Tibial nerve (tissue), 4 donors: ENCODE data around the gene GPC6. TPM values are rescaled to one million over a fixed set of nuclear protein-coding genes. Genes with fewer than 3 reads are reported as not detected.

Experiments
- DNase-seq, 2 donors: peaks; one replicate each; pipeline ENCODE4 v3.0.0-alpha.2; 2019; ENCODE audit warnings: low spot score in 2 of 2
- H3K27ac ChIP-seq, 4 donors: fragments of 200-600 bp; sonication (generic) in 3 of 4; one replicate each; pipeline ENCODE4 v1.5.1; 2017 to 2019; ENCODE audit warnings: mild to moderate bottlenecking in 1 of 4
- H3K27me3 ChIP-seq, 2 donors: fragments of 200-600 bp; sonication (generic) in 1 of 2; one replicate each; pipeline versions ENCODE4 v1.5.1 to v1.6.0; 2017 to 2019
- H3K36me3 ChIP-seq, 3 donors: fragments of 200-600 bp; sonication (generic); one replicate each; pipeline ENCODE4 v1.5.1; 2018 to 2019
- H3K4me1 ChIP-seq, 4 donors: fragments of 200-600 bp; sonication (generic) in 3 of 4; one replicate each; pipeline ENCODE4 v1.5.1; 2017 to 2019
- H3K4me3 ChIP-seq, 4 donors: fragments of 200-600 bp; sonication (generic) in 3 of 4; one replicate each; pipeline ENCODE4 v1.5.1; 2017 to 2019; ENCODE audit warnings: mild to moderate bottlenecking in 1 of 4, moderate library complexity in 1 of 4
- H3K9me3 ChIP-seq, 4 donors: fragments of 200-600 bp; sonication (generic) in 3 of 4; one replicate each; pipeline ENCODE4 v1.5.1; 2017 to 2019
- CTCF ChIP-seq, 5 experiments: fragments of 200-600 bp in 3 of 5; fragments of 450-650 bp in 2 of 5; sonication (generic) in 3 of 5; IDR thresholded peaks; one replicate each; pipeline ENCODE4 v1.5.1; 2016 to 2019; ENCODE audit warnings: antibody characterized with exemption in 5 of 5, mild to moderate bottlenecking in 3 of 5, moderate library complexity in 2 of 5
- EP300 ChIP-seq, 2 donors: sonication (generic); formaldehyde crosslinking; IDR thresholded peaks; one replicate each; pipeline ENCODE4 v1.6.1; 2017; ENCODE audit warnings: antibody characterized with exemption in 2 of 2, mild to moderate bottlenecking in 1 of 2
- POLR2A ChIP-seq, 2 donors: fragments of 450-650 bp; IDR thresholded peaks; one replicate each; pipeline ENCODE4 v1.6.1; 2017; ENCODE audit warnings: antibody characterized with exemption in 2 of 2, mild to moderate bottlenecking in 2 of 2, moderate library complexity in 2 of 2
- WGBS, 2 donors: methylation state at CpG; one replicate each; pipeline ENCODE4 v1.1.5; 2018; 5-methylcytosine and 5-hydroxymethylcytosine counted together
- total RNA-seq, 4 donors: library from RNA; depleted of rRNA; stranded (reverse); fragments of >200 nt; gene quantifications; one replicate each; pipeline ENCODE4 v1.1.0, GENCODE V29; 2016

Gene GPC6
- total RNA-seq, 4 donors from 2014 or later, result 21.9 to 39.5 (median 29.8) TPM

DNA sequence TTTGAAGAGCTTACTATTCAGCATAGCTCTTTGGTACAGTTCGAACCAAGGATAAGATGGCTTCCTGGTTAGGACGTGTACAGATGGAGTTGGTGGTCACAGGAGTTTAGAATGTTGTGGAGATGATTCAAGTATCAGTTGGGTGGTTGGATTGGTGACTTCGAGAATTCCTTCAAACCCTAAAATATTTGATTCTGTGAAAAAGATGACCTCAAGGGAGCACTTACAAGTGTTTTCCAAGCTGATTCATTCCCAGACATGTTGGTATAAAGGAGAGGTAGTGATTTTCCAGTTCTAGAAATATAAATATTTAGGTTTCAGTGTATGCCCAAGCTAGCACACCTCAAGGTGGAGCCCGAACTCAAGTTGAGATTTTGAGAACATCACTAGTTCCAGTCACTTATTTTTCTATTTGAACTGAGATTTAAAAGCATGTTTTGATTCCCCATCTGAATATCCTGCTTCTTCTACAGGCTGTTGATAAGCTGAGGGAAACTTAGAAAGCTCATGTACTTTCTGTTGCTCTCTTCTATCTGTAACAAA is 946.8 kb downstream of the GPC6 start:
- DNase-seq, result no peak
- WGBS, 2 donors, result 71 to 79% methylated on average over 4 of the region's 4 CpGs
- Histone ChIP-seq H3K27ac (no peak overlapping the region), H3K9me3 (no peaks in the 10 kb centered on the region), H3K27me3 (no peaks in the 10 kb centered on the region), H3K36me3 (no peaks in the 10 kb centered on the region), H3K4me1 (peaks cover 0 to 22% (median 0%) of the 10 kb centered on the region in 4 donors), H3K4me3 (no peak overlapping the region)
- no peak for TF ChIP-seq CTCF (IDR thresholded peaks at IDR 0.05)
- no peak for TF ChIP-seq POLR2A (IDR thresholded peaks at IDR 0.05)
- no peak for TF ChIP-seq EP300 (IDR thresholded peaks at IDR 0.05)

DNA sequence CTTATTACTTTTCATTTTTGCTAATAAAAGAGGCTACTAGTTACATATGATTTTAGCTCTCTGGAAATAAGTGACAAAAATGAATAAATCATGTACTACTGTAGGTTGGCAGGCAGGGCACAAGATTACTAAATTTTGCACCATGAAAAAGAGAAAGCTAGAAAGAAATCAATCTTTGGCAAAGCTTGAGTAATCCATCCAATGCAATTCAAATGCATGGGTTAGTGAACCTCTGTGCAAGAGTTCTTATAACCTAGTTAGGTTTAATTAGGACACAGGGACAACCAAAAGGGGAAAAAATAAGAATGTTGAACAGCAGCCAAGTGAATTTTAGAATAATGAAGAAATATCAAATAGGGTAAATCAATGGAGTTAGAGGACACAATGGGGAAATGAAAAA is 947.4 kb downstream of the GPC6 start:
- Histone ChIP-seq H3K4me3 (no peak overlapping the region), H3K27ac (no peak overlapping the region), H3K4me1 (peaks cover 0 to 18% (median 0%) of the 10 kb centered on the region in 4 donors), H3K27me3 (no peaks in the 10 kb centered on the region), H3K36me3 (no peaks in the 10 kb centered on the region), H3K9me3 (no peaks in the 10 kb centered on the region)
- TF ChIP-seq POLR2A (IDR thresholded peaks at IDR 0.05), result no peak
- TF ChIP-seq EP300 (IDR thresholded peaks at IDR 0.05), result no peak
- no peak for TF ChIP-seq CTCF (IDR thresholded peaks at IDR 0.05)
- no peak for DNase-seq

DNA sequence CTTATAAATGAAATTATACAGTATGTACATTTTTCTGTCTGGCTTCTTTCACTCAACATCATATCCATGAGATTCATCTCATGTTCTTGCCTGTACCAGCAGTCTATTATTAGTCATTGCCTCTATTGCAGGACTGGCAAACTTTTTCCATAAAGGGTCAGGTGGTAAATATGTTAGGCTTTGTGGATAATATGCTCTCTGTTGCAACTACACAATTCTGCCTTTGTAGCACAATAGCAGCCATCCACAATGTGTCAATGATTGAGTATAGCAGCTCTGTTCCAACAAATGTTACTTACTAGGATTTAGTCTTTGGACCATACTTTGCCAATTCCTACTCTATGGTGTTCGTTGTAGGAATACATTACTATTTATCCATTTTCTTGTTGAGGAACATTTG is 948.5 kb downstream of the GPC6 start:
- Histone ChIP-seq H3K4me1 (peaks cover 0 to 7% (median 0%) of the 10 kb centered on the region in 4 donors), H3K4me3 (no peak overlapping the region), H3K9me3 (no peaks in the 10 kb centered on the region), H3K36me3 (no peaks in the 10 kb centered on the region), H3K27me3 (no peaks in the 10 kb centered on the region), H3K27ac (no peak overlapping the region)
- WGBS, 2 donors, result 49 to 66% methylated on average over 1 of the region's 1 CpG
- no peak for TF ChIP-seq EP300 (IDR thresholded peaks at IDR 0.05)
- TF ChIP-seq CTCF (IDR thresholded peaks at IDR 0.05), result no peak
- TF ChIP-seq POLR2A (IDR thresholded peaks at IDR 0.05), result no peak
- DNase-seq, result no peak

- H3K27me3 ChIP-seq, result no peaks in the 10 kb centered on the region
- H3K36me3 ChIP-seq, result no peaks in the 10 kb centered on the region
- TF ChIP-seq POLR2A (IDR thresholded peaks at IDR 0.05) (no peak), EP300 (IDR thresholded peaks at IDR 0.05) (no peak), CTCF (IDR thresholded peaks at IDR 0.05) (no peak)
- no peak for DNase-seq
- 63 to 69% methylated on average over 4 of the region's 4 CpGs for whole genome bisulfite sequencing, 2 donors
- no peaks in the 10 kb centered on the region for H3K9me3 ChIP-seq
- H3K4me1 ChIP-seq, result no peaks in the 10 kb centered on the region
- H3K27ac ChIP-seq, result no peak overlapping the region
- no peak overlapping the region for H3K4me3 ChIP-seq
Observed at GRCh38 chr13:94176561-94176960, 950.0 kb downstream of the GPC6 start.

DNA sequence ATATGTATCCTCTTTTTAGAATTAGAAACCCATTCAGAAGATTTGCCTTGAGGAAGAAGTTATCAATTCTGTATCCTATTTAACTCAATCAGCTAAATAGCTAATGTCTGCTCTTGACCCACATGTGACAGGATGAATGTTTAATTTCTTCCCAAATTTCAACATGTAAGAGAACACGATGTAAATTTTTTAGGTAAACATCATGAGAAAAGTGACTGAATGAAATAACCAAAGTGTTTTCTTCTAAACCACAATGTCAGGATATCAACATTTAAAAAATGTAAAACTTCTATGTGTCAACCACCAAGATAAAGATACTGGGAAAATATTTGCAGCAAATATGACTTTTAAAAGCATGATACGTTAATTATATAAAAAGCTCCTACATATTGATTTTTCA is 950.4 kb downstream of the GPC6 start:
- DNase-seq, result no peak
- H3K9me3 ChIP-seq, result no peaks in the 10 kb centered on the region
- TF ChIP-seq POLR2A (IDR thresholded peaks at IDR 0.05) (no peak), EP300 (IDR thresholded peaks at IDR 0.05) (no peak), CTCF (IDR thresholded peaks at IDR 0.05) (no peak)
- H3K4me3 ChIP-seq, result no peak overlapping the region
- no peaks in the 10 kb centered on the region for H3K4me1 ChIP-seq
- H3K36me3 ChIP-seq, result no peaks in the 10 kb centered on the region
- H3K27ac ChIP-seq, result no peak overlapping the region
- 77 to 88% methylated on average over 2 of the region's 2 CpGs for WGBS, 2 donors
- H3K27me3 ChIP-seq, result no peaks in the 10 kb centered on the region
